GM12864 (cell line): Measurements from ENCODE around the gene BRF1.

Source experiments
- DNase-seq: peaks from one replicate; pipeline ENCODE4 v3.0.0-alpha.2; 2011; ENCODE audit warnings: low read depth
- H3K4me3 ChIP-seq: 2 replicates; pipeline ENCODE4 v1.5.1; 2011; ENCODE audit warnings: mild to moderate bottlenecking, low read depth, low read length, control low read depth
- TF ChIP-seq, protein P1 (sequence below): IDR thresholded peaks from 2 replicates; pipeline ENCODE4 v1.5.1; 2011; ENCODE audit warnings: low read depth, mild to moderate bottlenecking, moderate library complexity, low read length, control low read depth, inconsistent platforms; ENCODE audit errors: missing control alignments

Gene BRF1

DNA sequence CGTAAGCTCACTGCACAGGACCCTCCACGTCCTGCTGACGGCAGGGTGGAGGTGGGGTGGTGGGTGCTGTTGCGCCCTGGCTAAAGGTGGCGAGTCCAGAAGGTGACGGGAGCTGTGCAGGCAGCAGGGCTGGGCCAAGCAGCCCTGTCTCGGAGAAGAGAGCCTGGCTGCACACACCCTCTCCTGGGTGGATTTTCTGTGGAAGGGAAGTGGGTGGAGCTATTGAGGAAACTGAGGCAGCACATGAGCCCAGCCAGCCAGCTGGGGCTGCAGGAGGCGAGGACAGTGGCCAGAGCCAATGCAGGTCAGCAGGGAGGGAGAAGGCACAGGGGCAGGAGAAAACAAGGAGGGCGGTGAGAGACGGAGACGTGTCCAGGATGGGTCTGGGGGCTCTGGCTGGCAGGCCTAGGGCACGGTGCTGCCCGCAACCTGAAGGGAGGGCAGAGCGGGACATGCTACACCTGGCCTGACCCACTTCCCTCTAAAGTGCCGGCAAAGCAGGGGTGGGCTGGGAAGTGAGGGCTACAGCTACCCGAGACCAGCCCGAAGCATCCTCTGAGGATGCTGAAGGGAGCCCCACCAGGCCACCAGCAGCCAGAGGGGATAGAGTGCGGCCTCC, 32.0 kb downstream of the BRF1 start:
- no peak for DNase-seq
- TF ChIP-seq, protein P1, sequence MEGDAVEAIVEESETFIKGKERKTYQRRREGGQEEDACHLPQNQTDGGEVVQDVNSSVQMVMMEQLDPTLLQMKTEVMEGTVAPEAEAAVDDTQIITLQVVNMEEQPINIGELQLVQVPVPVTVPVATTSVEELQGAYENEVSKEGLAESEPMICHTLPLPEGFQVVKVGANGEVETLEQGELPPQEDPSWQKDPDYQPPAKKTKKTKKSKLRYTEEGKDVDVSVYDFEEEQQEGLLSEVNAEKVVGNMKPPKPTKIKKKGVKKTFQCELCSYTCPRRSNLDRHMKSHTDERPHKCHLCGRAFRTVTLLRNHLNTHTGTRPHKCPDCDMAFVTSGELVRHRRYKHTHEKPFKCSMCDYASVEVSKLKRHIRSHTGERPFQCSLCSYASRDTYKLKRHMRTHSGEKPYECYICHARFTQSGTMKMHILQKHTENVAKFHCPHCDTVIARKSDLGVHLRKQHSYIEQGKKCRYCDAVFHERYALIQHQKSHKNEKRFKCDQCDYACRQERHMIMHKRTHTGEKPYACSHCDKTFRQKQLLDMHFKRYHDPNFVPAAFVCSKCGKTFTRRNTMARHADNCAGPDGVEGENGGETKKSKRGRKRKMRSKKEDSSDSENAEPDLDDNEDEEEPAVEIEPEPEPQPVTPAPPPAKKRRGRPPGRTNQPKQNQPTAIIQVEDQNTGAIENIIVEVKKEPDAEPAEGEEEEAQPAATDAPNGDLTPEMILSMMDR, result no peak
- H3K4me3 ChIP-seq, result no peak overlapping the region

DNA sequence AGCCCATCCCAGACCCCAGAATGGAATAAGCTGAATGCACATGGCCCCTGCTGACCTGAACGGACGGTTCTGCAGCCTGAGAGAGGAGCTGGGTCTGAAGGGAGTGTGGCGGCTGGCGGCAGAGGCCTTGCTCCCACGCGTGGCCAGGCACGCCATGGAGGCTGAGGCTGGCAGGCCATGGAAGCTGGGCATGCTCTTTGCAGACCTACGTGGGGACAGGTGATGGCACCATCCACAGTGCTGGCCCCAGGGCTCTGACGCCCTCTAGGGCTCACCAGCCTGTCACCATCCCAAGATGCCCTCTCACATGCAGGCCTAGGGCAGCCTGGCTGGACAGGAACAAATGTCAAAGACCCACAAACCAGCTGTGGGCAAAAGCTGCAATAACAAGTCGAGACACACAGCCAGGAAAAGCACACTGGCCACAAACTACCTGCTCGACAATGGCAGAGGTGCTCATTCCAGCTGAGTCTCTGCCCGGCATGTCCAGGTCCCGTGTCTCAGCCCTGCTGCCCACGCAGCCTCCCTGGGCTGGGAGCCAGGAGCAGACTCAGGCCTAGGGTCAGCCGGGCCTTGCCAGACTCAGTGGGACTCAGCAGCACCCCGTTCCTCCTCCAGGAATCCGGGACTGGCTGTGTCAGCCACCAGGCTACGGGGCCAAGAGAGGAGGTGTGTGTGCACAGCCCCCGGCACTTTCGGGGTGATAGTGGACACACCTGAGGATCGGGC, 32.8 kb downstream of the BRF1 start:
- H3K4me3 ChIP-seq, result no peak overlapping the region
- DNase-seq, result no peak
- TF ChIP-seq, protein P1, result no peak

DNA sequence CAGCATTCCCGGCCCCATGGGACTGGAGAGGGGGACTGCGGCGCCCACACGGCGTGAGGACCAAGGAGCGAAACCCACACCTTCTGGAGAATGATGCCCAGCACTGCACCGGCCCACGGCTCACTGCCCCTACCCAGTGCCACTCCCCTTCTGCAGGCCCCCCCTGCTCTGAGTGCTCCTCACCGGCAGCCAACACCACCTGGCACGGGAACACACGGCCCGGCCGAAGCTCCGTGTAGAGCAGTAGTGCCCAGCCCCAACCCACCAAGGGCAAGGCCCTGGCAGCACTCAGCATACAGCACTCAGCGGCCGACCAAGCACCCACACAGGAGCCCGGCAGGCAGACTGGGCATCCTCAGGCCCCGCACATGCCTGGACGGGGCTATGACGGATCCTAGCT, 39.0 kb downstream of the BRF1 start:
- TF ChIP-seq, protein P1, result no peak
- DNase-seq, result no peak
- H3K4me3 ChIP-seq, result no peak overlapping the region

DNA sequence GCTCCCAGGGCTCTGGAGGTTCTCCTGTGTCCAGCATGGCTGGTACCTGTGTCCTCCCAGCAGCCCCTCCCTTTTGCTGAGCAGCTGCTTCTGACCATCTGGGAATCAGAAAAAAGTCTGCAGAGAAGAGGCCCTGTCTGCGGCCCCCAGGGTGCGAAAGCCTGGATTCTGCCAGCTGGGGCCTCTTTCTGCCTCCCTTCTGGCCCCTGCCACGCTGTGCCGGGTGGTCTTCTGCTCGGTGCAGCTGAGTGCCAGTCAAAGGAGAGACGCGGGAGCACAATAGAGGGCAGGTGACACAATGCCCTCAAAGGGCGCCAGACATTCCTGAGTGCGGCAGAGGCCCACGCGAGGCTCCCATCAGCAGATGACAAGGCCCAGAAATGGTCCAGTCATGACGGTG, 39.8 kb downstream of the BRF1 start:
- DNase-seq, result no peak
- TF ChIP-seq, protein P1, result no peak
- H3K4me3 ChIP-seq, result no peak overlapping the region

DNA sequence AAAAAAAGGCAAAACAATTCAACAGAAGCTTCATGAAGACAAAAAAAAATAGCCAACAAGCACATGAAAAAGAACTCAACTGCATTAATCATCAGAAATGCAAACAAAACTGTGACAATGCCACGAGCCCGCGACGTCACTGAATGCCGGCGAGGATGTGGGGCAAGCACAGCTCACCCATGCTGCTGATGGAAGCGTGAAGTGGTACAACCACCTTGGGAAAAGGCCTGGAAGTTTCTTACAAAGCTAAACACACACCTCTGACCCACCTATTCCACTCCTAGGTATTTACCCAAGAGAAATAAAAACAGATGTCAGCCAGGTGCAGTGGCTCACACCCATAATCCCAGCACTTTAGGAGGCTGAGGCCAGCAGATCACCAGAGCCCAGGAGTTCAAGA, 42.0 kb downstream of the BRF1 start:
- no peak for DNase-seq
- TF ChIP-seq, protein P1, result no peak
- no peak overlapping the region for H3K4me3 ChIP-seq

DNA sequence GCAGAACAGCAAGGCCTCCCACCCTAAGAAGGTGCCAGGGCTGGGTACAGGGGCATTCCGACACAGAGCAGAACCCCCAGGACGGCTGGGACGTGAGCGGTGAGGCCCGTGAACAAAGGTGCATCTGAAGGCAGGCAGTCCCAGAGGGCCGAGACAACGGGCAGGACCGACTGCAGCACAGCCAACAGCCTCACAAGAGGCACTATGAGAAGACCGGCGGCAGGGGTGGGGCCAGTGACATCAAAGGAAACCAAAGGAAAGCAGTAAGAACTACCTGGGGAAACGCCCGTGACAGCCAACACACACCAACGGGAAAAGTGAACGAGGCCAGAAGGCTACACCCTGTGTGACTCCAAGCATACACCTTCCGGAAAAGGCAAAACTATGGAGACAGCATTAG, 43.3 kb downstream of the BRF1 start:
- TF ChIP-seq, protein P1, result no peak
- DNase-seq, result no peak
- H3K4me3 ChIP-seq, result no peak overlapping the region
